Measurements from ENCODE around the gene IGF1R.

- TF ChIP-seq POLR2AphosphoS5 (IDR thresholded peaks at IDR 0.05; ENCODE audit: low read depth, low read length) = no peak
- no peak for TF ChIP-seq MAX (IDR thresholded peaks at IDR 0.05)
- no peak for TF ChIP-seq POLR2A (IDR thresholded peaks at IDR 0.05; ENCODE audit: borderline replicate concordance, extremely low read depth, insufficient read depth, insufficient read length)
- TF ChIP-seq EGR1 (IDR thresholded peaks at IDR 0.05; ENCODE audit: low read depth) = no peak
Observed at GRCh38 chr15:98744506-98744905, 96.2 kb downstream of the IGF1R start.
